Glutamatergic neuron (in vitro differentiated cells): ENCODE results near the gene RAPH1. TPM values are rescaled to one million over a fixed set of nuclear protein-coding genes. Genes with fewer than 3 reads are reported as not detected.

Experiments
- DNase-seq: peaks from one replicate; pipeline ENCODE4 v3.0.0; 2022
- H3K27ac Mint-ChIP-seq: one replicate; pipeline ENCODE4 v1.8.0; 2020; ENCODE audit warnings: mild to moderate bottlenecking, mixed read lengths, inconsistent platforms; ENCODE audit not compliant: unreplicated experiment
- H3K27me3 Mint-ChIP-seq: one replicate; pipeline ENCODE4 v1.8.0; 2020; ENCODE audit warnings: mild to moderate bottlenecking, moderate library complexity, mixed read lengths, inconsistent platforms; ENCODE audit not compliant: unreplicated experiment
- H3K36me3 Mint-ChIP-seq: one replicate; pipeline ENCODE4 v1.8.0; 2020; ENCODE audit warnings: mild to moderate bottlenecking, mixed read lengths, inconsistent platforms; ENCODE audit not compliant: unreplicated experiment
- H3K4me1 Mint-ChIP-seq: one replicate; pipeline ENCODE4 v1.8.0; 2020; ENCODE audit warnings: mild to moderate bottlenecking, low read depth, mixed read lengths, inconsistent platforms; ENCODE audit not compliant: unreplicated experiment
- H3K4me3 Mint-ChIP-seq: one replicate; pipeline ENCODE4 v1.8.0; 2020; ENCODE audit warnings: mild to moderate bottlenecking, mixed read lengths, inconsistent platforms; ENCODE audit not compliant: unreplicated experiment
- H3K9me3 Mint-ChIP-seq: one replicate; pipeline ENCODE4 v1.8.0; 2020; ENCODE audit warnings: mild to moderate bottlenecking, moderate library complexity, mixed read lengths, inconsistent platforms; ENCODE audit not compliant: unreplicated experiment
- total RNA-seq: library from RNA; stranded (reverse); fragmentation: NEBNext Ultra II Directional; extraction: Animal tissue kit (Norgen Biotek cat#: 25700); gene quantifications from one replicate; pipeline ENCODE4 v1.2.1, GENCODE V29; 2021; ENCODE audit not compliant: unreplicated experiment
- TF ChIP-seq, protein P1 (sequence below): fragments of 200-600 bp; sonication (generic); IDR thresholded peaks from one replicate; pipeline ENCODE4 v1.5.0; 2021; ENCODE audit not compliant: partially characterized antibody, unreplicated experiment

RAPH1 gene
- total RNA-seq, 1 donor from 2014 or later: 56.9 TPM

DNA sequence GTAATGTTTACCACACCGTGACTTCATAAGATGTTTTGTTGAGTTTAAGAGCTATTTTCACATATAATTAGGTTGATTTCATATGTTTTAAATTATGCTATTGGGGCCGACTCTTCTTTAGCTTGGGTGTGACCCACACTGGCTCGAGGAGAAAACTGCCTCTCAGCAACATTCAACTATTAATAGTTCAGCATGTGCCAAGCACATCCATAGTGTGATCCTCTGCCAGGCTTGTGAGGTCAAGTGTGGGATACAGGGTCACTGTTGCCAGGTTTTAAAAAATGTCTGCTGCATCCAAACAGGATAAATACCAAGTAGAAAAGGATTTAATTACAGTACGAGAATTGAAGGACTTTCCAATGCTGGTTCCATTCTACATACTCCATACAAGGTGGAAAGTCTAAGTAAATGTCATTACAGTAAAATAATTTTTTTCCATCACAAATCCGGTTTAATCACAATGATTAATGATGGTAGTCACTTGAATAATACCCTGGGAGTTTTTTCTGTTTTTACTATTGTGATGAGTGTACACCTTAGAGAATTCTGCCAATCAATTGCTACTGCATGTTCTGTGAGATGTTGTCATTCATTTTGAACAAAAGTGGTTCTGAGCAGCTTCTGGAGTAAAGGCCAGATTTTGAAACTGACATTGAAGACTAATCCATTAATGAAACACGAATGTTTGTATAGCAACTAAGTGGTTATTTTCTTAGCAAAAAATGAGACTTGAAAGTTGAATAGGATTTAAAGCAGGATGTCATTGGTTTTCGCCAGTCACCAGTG is 122.4 kb downstream of the RAPH1 start:
- Mint-ChIP-seq H3K27ac (no peak overlapping the region), H3K27me3 (no peaks in the 10 kb centered on the region), H3K9me3 (no peaks in the 10 kb centered on the region), H3K4me3 (no peak overlapping the region), H3K4me1 (no peaks in the 10 kb centered on the region), H3K36me3 (peaks cover 5% of the 10 kb centered on the region)
- DNase-seq: no peak
- TF ChIP-seq, protein P1, sequence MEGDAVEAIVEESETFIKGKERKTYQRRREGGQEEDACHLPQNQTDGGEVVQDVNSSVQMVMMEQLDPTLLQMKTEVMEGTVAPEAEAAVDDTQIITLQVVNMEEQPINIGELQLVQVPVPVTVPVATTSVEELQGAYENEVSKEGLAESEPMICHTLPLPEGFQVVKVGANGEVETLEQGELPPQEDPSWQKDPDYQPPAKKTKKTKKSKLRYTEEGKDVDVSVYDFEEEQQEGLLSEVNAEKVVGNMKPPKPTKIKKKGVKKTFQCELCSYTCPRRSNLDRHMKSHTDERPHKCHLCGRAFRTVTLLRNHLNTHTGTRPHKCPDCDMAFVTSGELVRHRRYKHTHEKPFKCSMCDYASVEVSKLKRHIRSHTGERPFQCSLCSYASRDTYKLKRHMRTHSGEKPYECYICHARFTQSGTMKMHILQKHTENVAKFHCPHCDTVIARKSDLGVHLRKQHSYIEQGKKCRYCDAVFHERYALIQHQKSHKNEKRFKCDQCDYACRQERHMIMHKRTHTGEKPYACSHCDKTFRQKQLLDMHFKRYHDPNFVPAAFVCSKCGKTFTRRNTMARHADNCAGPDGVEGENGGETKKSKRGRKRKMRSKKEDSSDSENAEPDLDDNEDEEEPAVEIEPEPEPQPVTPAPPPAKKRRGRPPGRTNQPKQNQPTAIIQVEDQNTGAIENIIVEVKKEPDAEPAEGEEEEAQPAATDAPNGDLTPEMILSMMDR: no peak

DNA sequence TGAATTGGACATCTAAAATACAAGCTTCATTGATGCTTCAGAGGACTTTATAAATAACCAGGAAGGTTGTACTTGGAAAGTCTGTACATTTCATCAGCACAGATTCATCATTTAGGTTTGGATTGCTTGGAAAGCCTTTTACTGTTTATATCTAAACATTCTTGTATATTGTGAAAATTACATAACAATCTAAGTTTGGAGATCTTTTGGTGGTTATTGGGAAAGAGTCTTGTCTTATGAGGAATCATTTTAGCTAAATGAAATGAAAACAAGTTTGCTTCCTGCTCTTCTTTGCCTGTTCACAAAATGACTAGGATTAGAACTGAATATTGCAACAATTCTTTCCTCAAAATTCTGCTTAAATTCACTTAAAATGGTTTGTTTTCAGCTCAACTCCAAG is 127.6 kb downstream of the RAPH1 start:
- Mint-ChIP-seq H3K36me3 (no peaks in the 10 kb centered on the region), H3K9me3 (peaks cover 3% of the 10 kb centered on the region), H3K27ac (no peak overlapping the region), H3K27me3 (peaks cover 3% of the 10 kb centered on the region), H3K4me1 (no peaks in the 10 kb centered on the region), H3K4me3 (no peak overlapping the region)
- DNase-seq: no peak
- TF ChIP-seq, protein P1: no peak

DNA sequence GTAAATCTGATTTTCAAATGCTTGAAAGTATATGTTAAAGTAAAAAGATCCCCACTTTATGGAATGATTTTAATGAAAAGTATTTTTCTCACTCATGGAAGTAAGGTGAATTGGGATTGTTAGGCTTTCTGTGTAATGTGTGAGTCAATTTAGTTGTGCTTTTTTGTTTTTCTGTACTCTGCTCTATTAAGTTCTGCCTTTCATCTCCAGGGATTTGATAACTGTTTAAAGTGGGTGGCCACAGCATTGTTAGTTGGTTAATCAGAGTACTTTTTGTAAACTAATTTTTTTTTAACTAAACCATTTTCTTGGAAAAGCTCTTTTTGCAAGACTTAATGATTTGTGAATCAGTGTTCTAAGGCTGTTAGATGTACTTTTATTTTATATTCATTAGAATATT is 130.1 kb downstream of the RAPH1 start:
- no peaks in the 10 kb centered on the region for H3K4me1 Mint-ChIP-seq
- no peak overlapping the region for H3K4me3 Mint-ChIP-seq
- DNase-seq: no peak
- H3K36me3 Mint-ChIP-seq: no peaks in the 10 kb centered on the region
- TF ChIP-seq, protein P1: no peak
- H3K27me3 Mint-ChIP-seq: peaks cover 3% of the 10 kb centered on the region
- H3K9me3 Mint-ChIP-seq: peaks cover 3% of the 10 kb centered on the region
- no peak overlapping the region for H3K27ac Mint-ChIP-seq

DNA sequence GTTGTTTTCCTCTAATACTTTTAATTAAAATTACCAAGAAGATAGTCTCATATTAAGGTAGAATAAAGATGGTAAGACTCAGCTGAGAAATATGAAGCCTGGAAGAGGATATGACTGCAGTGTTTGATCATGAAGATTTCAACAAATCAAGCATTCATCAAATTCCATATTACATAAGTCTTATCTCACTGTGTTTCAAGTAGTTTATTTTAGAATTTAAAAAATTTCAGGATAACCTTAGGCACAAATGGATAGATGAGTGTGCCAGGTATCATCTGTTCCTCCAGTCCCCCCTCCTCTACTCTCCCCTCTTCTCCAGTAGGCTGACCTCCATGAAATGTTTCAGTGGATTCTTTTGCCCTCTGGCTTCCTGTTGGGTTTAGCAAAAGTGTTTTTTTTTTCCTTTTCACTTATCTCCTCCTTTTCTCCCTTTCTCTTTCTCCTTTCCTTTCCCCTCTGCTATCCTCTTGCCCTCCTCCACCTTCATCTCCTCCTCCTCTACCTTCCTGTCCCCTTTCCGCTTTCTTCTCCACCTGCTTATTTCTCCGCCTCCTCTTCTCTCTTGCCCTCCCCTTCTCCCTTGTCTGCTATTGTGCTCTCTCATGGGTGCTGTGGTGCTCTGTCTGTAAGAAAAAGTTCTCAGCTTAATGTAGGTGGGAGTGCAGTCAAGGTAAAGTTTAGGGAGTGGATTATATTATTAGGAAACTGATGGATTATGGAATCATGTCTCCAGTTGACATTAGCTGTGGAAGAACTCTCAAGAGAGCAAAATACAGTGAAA is 134.1 kb downstream of the RAPH1 start:
- Mint-ChIP-seq H3K9me3 (peaks cover 3% of the 10 kb centered on the region), H3K4me1 (peaks cover 3% of the 10 kb centered on the region), H3K36me3 (peaks cover 8% of the 10 kb centered on the region), H3K27ac (no peak overlapping the region), H3K27me3 (peaks cover 3% of the 10 kb centered on the region), H3K4me3 (no peak overlapping the region)
- DNase-seq: no peak
- TF ChIP-seq, protein P1: no peak

DNA sequence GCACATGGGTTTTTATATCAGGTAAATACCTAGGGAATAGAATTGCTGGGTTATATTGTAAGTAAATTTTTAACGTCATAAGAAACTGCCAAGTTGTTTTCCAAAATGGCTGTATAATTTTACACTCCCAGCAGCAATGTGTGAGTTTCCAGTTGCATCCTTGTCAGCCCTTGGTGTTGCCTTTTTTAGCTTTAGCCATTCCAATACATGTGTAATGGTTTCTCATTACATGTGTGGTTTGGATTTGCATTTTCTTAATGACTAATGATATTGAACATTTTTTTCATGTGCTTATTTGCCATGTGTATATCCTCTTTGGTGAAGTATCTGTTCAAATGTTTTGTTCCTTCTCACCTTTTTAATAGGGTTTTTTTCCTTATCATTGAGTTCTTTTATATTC is 136.1 kb downstream of the RAPH1 start:
- peaks cover 8% of the 10 kb centered on the region for H3K36me3 Mint-ChIP-seq
- no peak overlapping the region for H3K27ac Mint-ChIP-seq
- no peak for DNase-seq
- H3K4me1 Mint-ChIP-seq: peaks cover 3% of the 10 kb centered on the region
- H3K27me3 Mint-ChIP-seq: no peaks in the 10 kb centered on the region
- peaks cover 2% of the 10 kb centered on the region for H3K9me3 Mint-ChIP-seq
- TF ChIP-seq, protein P1: no peak
- no peak overlapping the region for H3K4me3 Mint-ChIP-seq
